GM12873 (cell line): ENCODE results near the gene TRPM3.

Experiments
- CTCF ChIP-seq: IDR thresholded peaks from 2 replicates; pipeline ENCODE4 v1.5.1; 2012; ENCODE audit warnings: low read depth, mild to moderate bottlenecking, moderate library complexity, low read length, control low read depth; ENCODE audit not compliant: insufficient read depth; ENCODE audit errors: missing control alignments

TRPM3 gene

GRCh38 chr9:70792796-70793195, 328.6 kb downstream of the TRPM3 start:
- no peak for TF ChIP-seq CTCF

GRCh38 chr9:70791936-70792335, 329.5 kb downstream of the TRPM3 start:
- TF ChIP-seq CTCF = no peak

- no peak for TF ChIP-seq CTCF
Measured at GRCh38 chr9:70789086-70789485, 332.3 kb downstream of the TRPM3 start.

DNA sequence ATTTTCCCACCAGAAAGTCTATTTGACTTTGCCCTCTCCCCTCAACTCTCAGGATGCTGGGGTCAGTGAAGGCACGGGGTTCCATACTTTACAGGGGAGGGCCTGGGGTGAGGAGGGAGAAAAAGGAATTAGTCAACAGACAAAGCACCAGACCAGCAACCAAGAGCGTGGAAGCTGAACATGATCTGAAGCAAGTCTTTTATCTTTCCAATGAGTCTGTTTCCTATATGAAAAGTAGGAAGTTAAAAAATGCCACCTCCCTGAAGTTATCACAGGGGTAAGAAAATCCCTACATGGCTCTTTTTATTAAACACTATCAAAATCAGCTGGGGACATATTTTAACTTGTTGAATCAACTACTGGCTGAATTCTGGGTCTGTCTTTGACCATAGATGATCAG, 337.0 kb downstream of the TRPM3 start:
- TF ChIP-seq CTCF = no peak

DNA sequence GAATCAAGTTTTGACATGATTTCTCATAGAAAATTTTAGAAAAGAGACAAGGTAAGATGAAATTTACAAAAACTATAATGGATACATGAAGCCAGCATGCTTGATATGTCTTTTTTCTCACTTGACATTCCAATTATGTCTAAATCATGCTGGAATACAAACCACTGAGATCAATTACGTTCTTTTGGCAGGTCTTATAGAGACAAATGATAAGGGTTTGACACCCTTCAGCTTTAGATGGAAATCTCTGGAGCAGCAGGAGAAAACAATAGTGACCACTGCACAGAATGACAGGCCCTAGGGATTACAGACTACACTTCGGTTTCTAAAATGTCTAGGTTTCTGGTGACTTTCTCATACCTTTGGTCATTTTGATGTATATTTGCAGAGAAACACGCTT, 342.9 kb downstream of the TRPM3 start:
- no peak for TF ChIP-seq CTCF

GRCh38 chr9:70773579-70773978, 347.8 kb downstream of the TRPM3 start:
- TF ChIP-seq CTCF = no peak

DNA sequence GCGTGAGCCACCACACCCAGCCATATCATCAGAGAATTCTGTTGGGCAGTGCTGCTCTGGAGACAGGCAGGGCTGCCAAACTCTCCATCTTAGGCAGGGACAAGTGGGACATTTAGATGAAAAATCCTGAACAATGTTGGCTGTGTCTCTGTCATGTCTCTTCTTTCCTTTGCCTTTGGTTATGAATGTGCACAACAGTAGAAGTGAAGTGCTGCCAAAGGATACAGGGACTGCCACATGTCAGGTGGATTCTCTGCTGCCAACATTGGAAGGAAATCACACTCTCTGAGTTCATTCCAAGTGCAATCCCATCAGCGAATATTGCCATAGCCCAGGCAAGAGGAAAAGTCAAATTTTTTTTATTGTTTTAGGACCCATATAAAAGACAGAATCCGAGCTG, 348.8 kb downstream of the TRPM3 start:
- TF ChIP-seq CTCF = no peak
